HL-60 (cell line): ENCODE results near the gene C19orf47.
A peak's percentile ranks its signal among the peaks of the same experiment; 100 is the strongest.

Source experiments
- CTCF ChIP-seq: IDR thresholded peaks from one replicate; pipeline ENCODE4 v1.5.1; 2011; ENCODE audit warnings: low read length, control low read depth, inconsistent platforms; ENCODE audit not compliant: insufficient read depth
- POLR2AphosphoS5 ChIP-seq: IDR thresholded peaks from 2 replicates; pipeline ENCODE4 v1.6.1; 2012; ENCODE audit warnings: low read depth
- REST ChIP-seq: IDR thresholded peaks from 2 replicates; pipeline ENCODE4 v1.6.1; 2012; ENCODE audit warnings: low read depth; ENCODE audit not compliant: insufficient replicate concordance

- TF ChIP-seq CTCF, result no peak
- TF ChIP-seq POLR2AphosphoS5, result peak; percentile 59; the same call in 1 of the 2 replicates
- no peak for TF ChIP-seq REST
Observed at GRCh38 chr19:40285353-40286234, 62.6 kb downstream of the C19orf47 start.
